IMR-90 (cell line): Measurements from ENCODE around the gene RAB28. TPM values are rescaled to one million over a fixed set of nuclear protein-coding genes. Genes with fewer than 3 reads are reported as not detected.

Source experiments
- ATAC-seq: fragments of 200-7000 bp; cut with Tn5 transposase; 2 replicates; pipeline ENCODE4 v1.9.1; 2020; ENCODE audit warnings: low read depth, mild to moderate bottlenecking, moderate library complexity
- BruUV-seq: library from RNA; stranded (reverse); fragments of 400-500 nt; replicated peaks from 2 replicates; lab custom pipeline; 2021; lab: Mats Ljungman, UMichigan
- CTCF ChIA-PET: fragments of 300-600 bp; formaldehyde crosslinking; extraction: SDS; loops from one replicate; lab custom pipeline; 2021; ENCODE audit warnings: antibody characterized with exemption; lab: Yijun Ruan, JAX
- POLR2A ChIA-PET: fragments of 300-600 bp; sonication (Branson Sonifier 250); formaldehyde crosslinking; loops from one replicate; lab custom pipeline; 2022; ENCODE audit warnings: antibody characterized with exemption; ENCODE audit not compliant: unreplicated experiment; lab: Charles Lee
- DNase-seq: peaks from one replicate; pipeline ENCODE4 v3.0.0; 2013
- H2AFZ ChIP-seq: replicated peaks from 2 replicates; pipeline ENCODE3; 2013; ENCODE audit warnings: low read length, mild to moderate bottlenecking; ENCODE audit not compliant: poor library complexity
- H2AK5ac ChIP-seq: 2 replicates; pipeline ENCODE4 v1.6.1; 2013; ENCODE audit warnings: low read depth, low read length, inconsistent platforms
- H2AK9ac ChIP-seq: replicated peaks from 2 replicates; pipeline ENCODE3; 2013; ENCODE audit warnings: mild to moderate bottlenecking, low read depth, low read length, moderate library complexity; ENCODE audit not compliant: poor library complexity
- H2BK120ac ChIP-seq: 2 replicates; pipeline ENCODE4 v1.6.1; 2013; ENCODE audit warnings: low read depth, low read length, inconsistent platforms
- H2BK15ac ChIP-seq: 3 replicates; pipeline ENCODE4 v1.6.1; 2013; ENCODE audit warnings: low read depth, low read length, inconsistent platforms
- H2BK20ac ChIP-seq: 2 replicates; pipeline ENCODE4 v1.6.1; 2013; ENCODE audit warnings: low read depth, mild to moderate bottlenecking, inconsistent platforms, low read length, moderate library complexity
- H2BK5ac ChIP-seq: 2 replicates; pipeline ENCODE4 v1.6.1; 2013; ENCODE audit warnings: mild to moderate bottlenecking, low read depth, low read length, inconsistent platforms; ENCODE audit not compliant: poor library complexity, severe bottlenecking
- H3K14ac ChIP-seq: replicated peaks from 2 replicates; pipeline ENCODE4 v1.6.1; 2013; ENCODE audit warnings: low read depth, low read length, inconsistent platforms
- H3K18ac ChIP-seq: 2 replicates; pipeline ENCODE4 v1.6.1; 2013; ENCODE audit warnings: low read depth, low read length, control low read depth
- H3K23ac ChIP-seq: 2 replicates; pipeline ENCODE4 v1.6.1; 2013; ENCODE audit warnings: low read depth, low read length, inconsistent platforms
- H3K27ac ChIP-seq: 2 replicates; pipeline ENCODE4 v1.5.1; 2013; ENCODE audit warnings: mild to moderate bottlenecking, control low read depth, low read length; ENCODE audit not compliant: insufficient read depth
- H3K27me3 ChIP-seq: 2 replicates; pipeline ENCODE4 v1.6.1; 2013; ENCODE audit warnings: low read length; ENCODE audit not compliant: control insufficient read depth, insufficient read depth
- H3K36me3 ChIP-seq: 2 replicates; pipeline ENCODE4 v1.6.1; 2013; ENCODE audit warnings: low read length, mixed read lengths; ENCODE audit not compliant: control insufficient read depth, insufficient read depth
- H3K4ac ChIP-seq: 2 replicates; pipeline ENCODE4 v1.6.1; 2013; ENCODE audit warnings: low read depth, low read length, inconsistent platforms
- H3K4me1 ChIP-seq: 2 replicates; pipeline ENCODE4 v1.6.1; 2013; ENCODE audit warnings: low read length, mixed read lengths; ENCODE audit not compliant: control insufficient read depth, insufficient read depth
- H3K4me2 ChIP-seq: 2 replicates; pipeline ENCODE4 v1.6.1; 2013; ENCODE audit warnings: low read depth, mild to moderate bottlenecking, control low read depth, low read length, moderate library complexity
- H3K4me3 ChIP-seq: 2 replicates; pipeline ENCODE4 v1.5.1; 2013; ENCODE audit warnings: low read depth, mild to moderate bottlenecking, control low read depth, low read length, moderate library complexity; ENCODE audit not compliant: insufficient read depth
- H3K56ac ChIP-seq: 2 replicates; pipeline ENCODE4 v1.6.1; 2013; ENCODE audit warnings: low read length, inconsistent platforms; ENCODE audit not compliant: insufficient read depth; ENCODE audit errors: extremely low read depth
- H3K79me1 ChIP-seq, 2 experiments: 2 replicates each; pipeline ENCODE4 v1.6.1; 2013; ENCODE audit warnings: low read length in 2 of 2, inconsistent platforms in 1 of 2, low read depth in 1 of 2
- H3K9ac ChIP-seq: 2 replicates; pipeline ENCODE4 v1.6.1; 2013; ENCODE audit warnings: low read depth, low read length, control low read depth
- H3K9me1 ChIP-seq: 2 replicates; pipeline ENCODE4 v1.6.1; 2013; ENCODE audit warnings: low read length, inconsistent platforms; ENCODE audit not compliant: insufficient read depth
- H3K9me3 ChIP-seq: 2 replicates; pipeline ENCODE4 v1.6.1; 2013; ENCODE audit warnings: low read length; ENCODE audit not compliant: control insufficient read depth, insufficient read depth
- H4K20me1 ChIP-seq: 2 replicates; pipeline ENCODE4 v1.6.1; 2013; ENCODE audit warnings: low read length, inconsistent platforms; ENCODE audit not compliant: insufficient read depth
- H4K5ac ChIP-seq: 2 replicates; pipeline ENCODE4 v1.6.1; 2013; ENCODE audit warnings: mild to moderate bottlenecking, low read depth, low read length, control low read depth
- H4K8ac ChIP-seq, 2 experiments: 2 replicates each; pipeline ENCODE4 v1.6.1; 2013; ENCODE audit warnings: low read depth in 2 of 2, low read length in 2 of 2, control low read depth in 1 of 2, inconsistent platforms in 1 of 2
- H4K91ac ChIP-seq: 2 replicates; pipeline ENCODE4 v1.6.1; 2013; ENCODE audit warnings: low read depth, low read length, inconsistent platforms; ENCODE audit not compliant: insufficient read depth
- BHLHE40 ChIP-seq: fragments of 150-350 bp; IDR thresholded peaks from 2 replicates; pipeline ENCODE4 v1.6.1; 2016; ENCODE audit warnings: mild to moderate bottlenecking, low read depth, low read length
- CTCF ChIP-seq: conservative IDR thresholded peaks from 2 replicates; pipeline ENCODE4 v1.5.1; 2012; ENCODE audit warnings: mild to moderate bottlenecking, low read depth, low read length, improper control_type of control experiment
- FOS ChIP-seq: fragments of 150-350 bp; IDR thresholded peaks from 2 replicates; pipeline ENCODE4 v1.6.1; 2016; ENCODE audit warnings: low read depth, low read length
- MAFK ChIP-seq: IDR thresholded peaks from 2 replicates; pipeline ENCODE4 v1.6.1; 2012; ENCODE audit warnings: low read depth, low read length, improper control_type of control experiment
- RAD21 ChIP-seq: IDR thresholded peaks from 2 replicates; pipeline ENCODE4 v1.6.1; 2012; ENCODE audit warnings: low read length, improper control_type of control experiment
- WGBS, 2 experiments: methylation state at CpG; one replicate each; pipeline versions ENCODE4 v1.1.5 to v1.1.7; 2013; ENCODE audit warnings: missing lambda C conversion rate in 2 of 2; ENCODE audit not compliant: insufficient read length in 1 of 2; ENCODE audit errors: extremely low coverage in 2 of 2; 5-methylcytosine and 5-hydroxymethylcytosine counted together
- dilution Hi-C: fragments of 300-500 bp; cut with HindIII; formaldehyde crosslinking; loops from one replicate; pipeline ENCODE4 v1.14.3; 2018; ENCODE audit warnings: low sequenced_read_pairs; ENCODE audit not compliant: unreplicated experiment
- in situ Hi-C: fragments of 300-500 bp; cut with MboI; formaldehyde crosslinking; loops from 3 replicates; pipeline ENCODE4 v1.14.3; 2019; ENCODE audit warnings: low sequenced_read_pairs, inconsistent platforms, mixed read lengths
- intact Hi-C: fragments of 100-400 bp; cut with micrococcal nuclease; formaldehyde crosslinking; loops from 2 replicates; pipeline ENCODE4 v1.10.0; 2022
- polyA plus RNA-seq, 3 experiments: library from polyadenylated mRNA; depleted of rRNA; stranded (reverse); fragments of >200 nt; gene quantifications; 2 replicates each; pipeline ENCODE4 v1.2.3, GENCODE V29; 2012; ENCODE audit warnings: low replicate concordance in 1 of 3
- total RNA-seq: library from RNA; depleted of rRNA; stranded (reverse); fragments of >200 nt; gene quantifications from 2 replicates; pipeline ENCODE4 v1.2.3, GENCODE V29; 2012

Gene RAB28
- total and polyA plus RNA-seq, 2 of the 4 experiments (the other 2 are of a cell fraction): 7.5 to 10.8 TPM

GRCh38 chr4:13403326-13403725, 80.8 kb downstream of the RAB28 start:
- dilution Hi-C loops (no loop called here), in situ Hi-C loops (no loop called here), intact Hi-C loops (loop anchor here (5.0 kb wide), 1 partner anchor 144 kb away; no protein-coding TSS in a partner anchor)
- Histone ChIP-seq H2BK15ac (no peak overlapping the region), H2AK5ac (no peak overlapping the region), H3K56ac (no peak overlapping the region), H3K4ac (no peak overlapping the region), H3K4me1 (no peaks in the 10 kb centered on the region), H2BK5ac (no peak overlapping the region), H3K14ac (no peak overlapping the region), H2BK120ac (no peak overlapping the region), H3K18ac (no peak overlapping the region), H4K91ac (no peak overlapping the region), H3K79me1 (no peaks in the 10 kb centered on the region), H4K8ac (no peak overlapping the region), H3K9ac (no peak overlapping the region), H3K4me3 (no peak overlapping the region), H3K36me3 (no peaks in the 10 kb centered on the region), H3K23ac (no peak overlapping the region), H3K9me1 (no peaks in the 10 kb centered on the region), H4K5ac (no peak overlapping the region), H3K9me3 (no peaks in the 10 kb centered on the region), H2AFZ (no peak overlapping the region), H2BK20ac (no peak overlapping the region), H2AK9ac (no peak overlapping the region), H3K27me3 (no peaks in the 10 kb centered on the region), H3K27ac (no peak overlapping the region), H4K20me1 (no peaks in the 10 kb centered on the region), H3K4me2 (no peak overlapping the region)
- no TSS peak for BruUV-seq
- WGBS, 2 experiments: 80% methylated on average over 1 of the region's 4 CpGs; no CpG with 5 or more reads in 1 of the 2 experiments
- DNase-seq (no peak), ATAC-seq (no peak)
- ChIA-PET POLR2A (no interaction called here), CTCF (no interaction called here)
- TF ChIP-seq MAFK: 0 out of 2 replicates have a peak, but pooled peaks have one; percentile 26
- no peak for TF ChIP-seq BHLHE40
- no peak for TF ChIP-seq RAD21
- no peak for TF ChIP-seq CTCF
- no peak for TF ChIP-seq FOS
